Measurements from ENCODE around the gene IFRD2.

GRCh38 chr3:50299929-50300680 lies 7.9 kb upstream of the IFRD2 start:
- TF ChIP-seq POLR2AphosphoS5 (IDR thresholded peaks at IDR 0.05) (peak in 2 of 3 donors; percentile 76), POLR2A (IDR thresholded peaks at IDR 0.05) (peak in 1 of 3 donors; percentile 33)
- TF ChIP-seq, protein P1, sequence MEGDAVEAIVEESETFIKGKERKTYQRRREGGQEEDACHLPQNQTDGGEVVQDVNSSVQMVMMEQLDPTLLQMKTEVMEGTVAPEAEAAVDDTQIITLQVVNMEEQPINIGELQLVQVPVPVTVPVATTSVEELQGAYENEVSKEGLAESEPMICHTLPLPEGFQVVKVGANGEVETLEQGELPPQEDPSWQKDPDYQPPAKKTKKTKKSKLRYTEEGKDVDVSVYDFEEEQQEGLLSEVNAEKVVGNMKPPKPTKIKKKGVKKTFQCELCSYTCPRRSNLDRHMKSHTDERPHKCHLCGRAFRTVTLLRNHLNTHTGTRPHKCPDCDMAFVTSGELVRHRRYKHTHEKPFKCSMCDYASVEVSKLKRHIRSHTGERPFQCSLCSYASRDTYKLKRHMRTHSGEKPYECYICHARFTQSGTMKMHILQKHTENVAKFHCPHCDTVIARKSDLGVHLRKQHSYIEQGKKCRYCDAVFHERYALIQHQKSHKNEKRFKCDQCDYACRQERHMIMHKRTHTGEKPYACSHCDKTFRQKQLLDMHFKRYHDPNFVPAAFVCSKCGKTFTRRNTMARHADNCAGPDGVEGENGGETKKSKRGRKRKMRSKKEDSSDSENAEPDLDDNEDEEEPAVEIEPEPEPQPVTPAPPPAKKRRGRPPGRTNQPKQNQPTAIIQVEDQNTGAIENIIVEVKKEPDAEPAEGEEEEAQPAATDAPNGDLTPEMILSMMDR (IDR thresholded peaks at IDR 0.05 in 8 of 11, conservative IDR thresholded peaks at IDR 0.05 in 3 of 11), result peak in 1 of 11 experiments; percentile 18

Data from spleen (tissue), 7 donors.